PFSK-1 (cell line): ENCODE measurements around the gene THUMPD2.

Experiments
- FOXP2 ChIP-seq: optimal IDR thresholded peaks from 2 replicates; pipeline ENCODE3; 2011; ENCODE audit warnings: borderline replicate concordance, control low read depth, inconsistent platforms; ENCODE audit not compliant: insufficient read depth; ENCODE audit errors: extremely low read length, extremely low read depth
- POLR2AphosphoS5 ChIP-seq: IDR thresholded peaks from 2 replicates; pipeline ENCODE4 v1.6.1; 2012; ENCODE audit warnings: low read depth, mild to moderate bottlenecking, control low read depth, low read length, moderate library complexity
- REST ChIP-seq, 2 experiments: IDR thresholded peaks; 2 replicates each; pipeline versions ENCODE4 v1.6.1 to v1.8.0; 2011 to 2012; ENCODE audit warnings: low read depth in 2 of 2, low read length in 2 of 2, control low read depth in 1 of 2, inconsistent platforms in 1 of 2, mild to moderate bottlenecking in 1 of 2, moderate library complexity in 1 of 2; ENCODE audit not compliant: insufficient read depth in 1 of 2
- SIN3A ChIP-seq: IDR thresholded peaks from 2 replicates; pipeline ENCODE4 v1.6.1; 2012; ENCODE audit warnings: mild to moderate bottlenecking, low read length, moderate library complexity, borderline replicate concordance; ENCODE audit not compliant: insufficient read depth
- TAF1 ChIP-seq: IDR thresholded peaks from 2 replicates; pipeline ENCODE4 v1.6.1; 2012; ENCODE audit warnings: low read length, control low read depth, borderline replicate concordance; ENCODE audit not compliant: insufficient read depth

- TF ChIP-seq REST (IDR thresholded peaks at IDR 0.05; ENCODE audit: insufficient read depth in 1 of 2, low read depth in 2 of 2, low read length in 2 of 2) (no peak), TAF1 (no peak), POLR2AphosphoS5 (no peak), FOXP2 (no peak), SIN3A (no peak)
These were observed 82.9 kb downstream of the THUMPD2 start for GRCh38 chr2:39696101-39696553.
